HuH-7 (cell line): ENCODE data around the gene DYNC2I2.

ENCODE experiments used
- DNase-seq: peaks from one replicate; pipeline ENCODE4 v3.0.0; 2011; ENCODE audit warnings: low spot score

The DYNC2I2 gene

DNA sequence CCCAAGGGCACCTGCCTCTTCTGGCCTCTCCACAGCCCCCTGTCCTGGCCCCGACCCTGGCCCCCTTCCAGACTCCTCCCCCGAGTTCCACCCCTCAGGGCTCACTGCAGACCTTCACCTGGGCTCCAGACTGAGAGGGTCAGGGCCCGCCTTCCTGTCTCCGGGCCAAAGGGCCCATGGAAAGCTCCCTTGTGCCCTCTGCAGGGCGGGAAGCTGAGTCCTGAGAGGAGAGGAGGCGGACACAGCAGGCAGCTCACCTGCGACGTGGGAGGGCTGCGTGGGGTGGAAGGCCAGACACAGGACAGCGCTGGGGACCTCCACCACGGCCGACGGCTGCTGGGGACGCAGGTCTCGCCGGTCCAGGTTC lies 20.6 kb downstream of the DYNC2I2 start:
- DNase-seq: peak; percentile 83

- peak; percentile 95 for DNase-seq
Measured at GRCh38 chr9:128635266-128636023, 21.2 kb downstream of the DYNC2I2 start.

- no peak for DNase-seq
Measured at GRCh38 chr9:128634651-128635262, 21.9 kb downstream of the DYNC2I2 start.

DNA sequence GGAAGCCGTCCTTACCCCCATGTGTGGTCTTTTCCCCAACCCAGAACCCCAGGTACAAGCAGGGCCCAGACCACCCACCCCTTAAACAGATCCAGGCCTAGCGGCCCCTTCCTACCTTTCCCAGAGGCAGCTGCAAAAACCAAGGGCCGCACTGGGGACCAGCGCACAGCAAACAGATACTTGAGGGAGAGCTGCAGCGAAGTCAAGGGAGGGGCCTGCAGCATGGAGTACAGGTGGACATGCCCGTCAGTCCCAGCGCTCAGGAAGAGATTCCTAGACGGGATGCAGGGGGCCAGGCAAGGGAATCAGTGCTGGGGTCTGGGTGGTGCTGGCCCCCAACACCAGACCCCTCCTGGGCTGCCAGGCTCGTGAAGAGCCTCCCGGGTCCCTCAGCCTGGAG lies 22.5 kb downstream of the DYNC2I2 start:
- DNase-seq: no peak

DNA sequence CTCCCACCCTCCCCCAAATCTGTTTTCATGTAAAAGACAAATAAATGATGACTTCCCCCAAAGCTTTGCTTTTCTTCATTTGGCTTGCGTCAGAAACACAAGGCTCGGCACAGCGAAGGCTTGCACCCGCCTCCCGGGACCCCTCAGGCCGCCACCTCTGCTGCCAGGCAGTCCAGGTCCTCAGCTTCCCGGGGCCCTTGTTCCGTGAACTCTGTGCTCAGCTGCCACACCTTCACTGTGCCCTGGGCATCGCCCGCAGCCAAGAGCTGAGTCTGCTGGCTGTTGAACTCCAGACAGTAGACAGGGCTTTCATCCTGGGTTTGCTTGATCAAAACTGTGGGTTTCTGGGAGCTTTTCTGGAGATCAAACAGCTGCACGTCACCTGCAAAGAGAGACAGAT lies 23.0 kb downstream of the DYNC2I2 start:
- no peak for DNase-seq

- no peak for DNase-seq
Measured at GRCh38 chr9:128633057-128633456, 23.6 kb downstream of the DYNC2I2 start.

DNA sequence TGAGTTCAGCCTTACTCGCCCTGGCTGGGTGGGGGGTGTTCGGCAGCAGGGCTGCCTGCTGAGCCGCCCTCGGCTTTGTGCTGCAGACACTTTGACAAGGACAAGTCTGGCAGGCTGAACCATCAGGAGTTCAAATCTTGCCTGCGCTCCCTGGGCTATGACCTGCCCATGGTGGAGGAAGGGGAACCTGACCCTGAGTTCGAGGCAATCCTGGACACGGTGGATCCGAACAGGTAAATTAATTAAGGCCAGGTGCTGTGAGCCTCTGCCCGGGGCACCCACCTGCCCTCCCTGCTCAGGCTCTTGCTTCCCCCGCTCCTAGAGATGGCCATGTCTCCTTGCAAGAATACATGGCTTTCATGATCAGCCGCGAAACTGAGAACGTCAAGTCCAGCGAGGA lies 24.2 kb downstream of the DYNC2I2 start:
- DNase-seq: no peak

DNA sequence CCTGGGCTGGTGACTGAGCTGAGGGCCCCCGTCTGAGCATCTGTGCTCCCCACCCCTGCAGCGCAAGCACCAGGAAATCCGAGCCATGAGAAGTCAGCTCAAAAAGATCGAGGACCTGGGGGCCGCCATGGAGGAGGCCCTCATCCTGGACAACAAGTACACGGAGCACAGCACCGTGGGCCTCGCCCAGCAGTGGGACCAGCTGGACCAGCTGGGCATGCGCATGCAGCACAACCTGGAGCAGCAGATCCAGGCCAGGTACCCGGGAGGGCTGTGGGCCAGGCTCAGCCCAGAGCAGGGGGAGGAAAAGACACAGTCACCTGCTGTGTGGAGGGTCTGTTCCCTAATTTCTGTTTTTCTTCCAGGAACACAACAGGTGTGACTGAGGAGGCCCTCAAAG lies 24.6 kb downstream of the DYNC2I2 start:
- DNase-seq: no peak

DNA sequence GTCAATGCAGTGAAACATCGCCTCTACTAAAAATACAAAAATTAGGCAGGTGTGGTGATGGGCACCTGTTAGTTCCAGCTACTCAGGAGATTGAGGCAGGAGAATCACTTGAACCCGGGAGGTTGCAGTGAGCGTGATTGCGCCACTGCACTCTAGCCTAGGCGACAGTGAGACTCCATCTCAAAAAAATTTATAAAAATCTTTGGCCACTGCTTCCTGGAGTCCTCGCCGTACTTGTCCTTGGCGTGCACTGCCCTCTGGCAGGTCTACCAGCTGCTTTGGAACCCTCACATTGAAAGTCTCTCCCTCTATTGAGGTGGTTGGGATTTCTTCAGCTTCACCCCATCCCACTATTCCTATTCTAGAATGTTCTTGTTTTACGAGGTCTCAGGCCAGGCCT lies 25.0 kb downstream of the DYNC2I2 start:
- DNase-seq: no peak

DNA sequence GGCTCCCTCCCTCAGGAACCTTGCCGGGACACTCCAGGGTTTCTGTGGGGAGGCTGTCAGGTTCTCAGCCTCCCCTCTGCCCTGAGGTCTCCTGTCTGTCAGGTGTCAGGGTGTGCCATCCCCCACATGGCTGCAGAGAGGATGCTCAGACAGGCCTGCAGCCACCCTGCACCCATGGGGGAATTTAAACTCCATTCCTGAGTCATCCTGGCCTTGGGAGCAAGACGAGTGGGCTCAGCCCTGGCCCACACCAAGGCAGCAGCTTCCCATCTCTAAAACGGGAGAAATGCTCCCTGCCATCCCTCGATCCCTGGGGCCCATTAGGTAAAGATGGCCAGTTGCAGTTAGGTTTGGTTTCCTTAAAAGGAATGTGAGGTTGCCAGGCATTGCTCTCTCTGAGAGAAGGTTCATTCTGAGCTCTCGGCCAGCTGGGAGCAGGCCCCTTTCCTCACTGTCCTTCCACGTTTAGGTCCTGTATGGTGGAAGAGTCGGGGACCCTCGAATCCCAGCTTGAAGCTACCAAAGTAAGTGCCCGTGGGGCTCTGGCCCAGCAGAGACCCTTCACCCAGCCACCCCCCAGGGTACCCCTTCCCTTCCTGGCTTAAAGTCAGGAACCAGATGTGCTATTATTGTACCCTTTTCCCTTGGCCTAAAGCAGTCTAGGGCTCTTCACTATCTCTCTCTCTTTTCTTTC lies 26.6 kb downstream of the DYNC2I2 start:
- no peak for DNase-seq

DNA sequence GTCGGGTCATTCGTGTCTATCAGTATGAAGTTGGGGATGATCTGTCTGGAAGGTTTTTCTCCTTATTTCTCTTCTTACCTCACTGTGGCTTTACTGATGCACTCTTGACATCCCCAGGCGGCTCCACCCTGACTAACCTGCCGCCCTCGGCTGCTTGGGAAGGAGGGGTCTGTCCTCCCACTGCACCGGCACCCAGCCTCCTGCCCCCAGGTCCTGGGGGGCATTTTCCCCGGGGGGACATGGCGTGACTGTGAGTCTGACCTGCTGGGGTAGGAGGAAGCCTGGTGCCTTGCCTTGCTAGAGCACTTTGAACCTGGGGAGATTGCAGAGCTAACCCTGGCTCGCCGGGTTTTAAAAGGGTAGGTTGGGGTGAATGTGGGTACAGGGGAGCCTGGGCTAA lies 27.5 kb downstream of the DYNC2I2 start:
- no peak for DNase-seq

DNA sequence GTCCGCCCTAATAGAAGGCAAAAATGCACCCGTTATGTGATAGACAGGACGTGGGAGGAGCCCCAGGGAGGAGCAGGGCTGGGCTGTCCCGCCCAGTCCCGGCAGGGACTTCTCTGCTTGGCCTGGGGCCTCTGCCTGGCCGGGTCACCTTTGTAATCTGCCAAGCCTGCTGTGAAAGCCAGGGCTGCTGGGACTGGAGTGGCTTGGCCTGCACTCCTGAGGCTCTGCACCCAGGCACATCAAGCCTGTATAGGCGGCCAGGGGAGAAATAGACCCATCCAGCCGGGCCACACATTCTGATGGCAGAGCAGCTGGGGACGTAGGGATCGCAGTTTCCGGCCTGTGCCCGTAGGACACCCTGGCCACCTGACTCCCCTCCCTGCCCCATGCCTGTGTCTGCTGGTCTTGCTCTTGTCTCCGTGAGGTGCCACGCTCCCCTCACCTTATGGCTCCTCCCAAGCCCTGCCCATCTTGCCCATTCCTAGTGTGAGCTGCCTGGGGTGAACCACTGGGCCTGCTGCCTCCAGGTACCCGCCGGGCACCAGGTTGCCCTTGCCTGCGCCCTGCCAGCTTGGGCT lies 28.1 kb downstream of the DYNC2I2 start:
- no peak for DNase-seq

DNA sequence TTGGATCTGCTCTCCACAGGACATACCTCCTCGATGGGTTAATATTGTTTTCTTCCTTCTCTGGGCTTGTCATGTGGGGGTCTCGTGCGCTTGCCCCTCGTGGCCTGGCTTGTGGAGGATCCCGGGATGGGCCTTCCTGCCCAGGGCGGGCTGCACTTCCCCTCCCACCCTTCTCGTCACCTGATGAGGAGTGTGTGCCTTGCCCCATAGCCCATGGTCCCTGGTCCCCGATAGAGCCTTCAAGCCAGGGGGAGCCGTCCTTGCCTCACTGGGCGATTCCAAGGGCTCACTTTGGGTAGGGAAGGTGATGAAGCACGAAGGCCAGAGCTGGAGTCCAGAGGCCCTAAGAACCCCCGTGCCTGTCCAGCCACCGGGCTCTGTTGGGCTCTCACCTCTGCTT lies 28.7 kb downstream of the DYNC2I2 start:
- no peak for DNase-seq

DNA sequence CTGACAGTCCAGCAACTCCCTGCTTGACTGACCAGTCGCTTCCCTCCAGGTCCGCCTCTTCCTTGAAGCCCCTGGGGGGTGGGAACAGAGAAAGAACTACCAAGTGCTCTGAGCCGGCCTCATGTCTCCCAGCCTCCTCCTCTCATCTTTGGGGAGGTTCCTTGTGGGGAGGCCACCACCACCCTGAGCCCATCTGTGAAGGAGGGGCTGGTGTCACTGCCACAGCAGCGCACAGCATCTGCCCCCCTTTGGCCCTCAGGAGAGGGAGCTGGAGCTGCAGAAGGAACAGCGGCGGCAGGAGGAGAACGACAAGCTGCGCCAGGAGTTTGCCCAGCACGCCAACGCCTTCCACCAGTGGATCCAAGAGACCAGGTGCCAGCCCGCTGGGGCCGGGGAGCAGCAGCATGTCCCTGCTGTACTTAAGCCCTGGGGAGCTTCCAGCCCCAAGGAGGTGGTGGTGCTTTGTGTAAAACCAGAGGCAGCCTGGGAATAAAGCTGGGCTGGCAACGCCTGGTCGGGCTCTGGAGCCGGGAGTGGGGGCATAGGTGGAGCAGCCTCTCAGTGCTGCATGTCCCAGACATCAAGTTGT lies 29.4 kb downstream of the DYNC2I2 start:
- no peak for DNase-seq

DNA sequence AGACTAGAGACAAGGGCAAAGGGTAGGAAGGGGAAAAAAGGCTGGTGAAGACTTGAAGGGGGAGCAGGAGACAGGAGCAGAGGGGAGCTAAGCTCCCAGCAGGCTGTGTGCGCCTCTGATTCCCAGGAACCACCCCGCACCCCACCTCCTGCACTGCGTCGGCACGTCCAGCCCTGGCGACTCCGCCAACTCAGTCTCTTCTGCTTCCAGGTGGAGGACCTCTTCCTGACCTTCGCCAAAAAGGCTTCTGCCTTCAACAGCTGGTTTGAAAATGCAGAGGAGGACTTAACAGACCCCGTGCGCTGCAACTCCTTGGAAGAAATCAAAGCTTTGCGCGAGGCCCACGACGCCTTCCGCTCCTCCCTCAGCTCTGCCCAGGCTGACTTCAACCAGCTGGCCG lies 30.5 kb downstream of the DYNC2I2 start:
- DNase-seq: no peak

- DNase-seq: no peak
Measured at GRCh38 chr9:128625391-128626146, 31.1 kb downstream of the DYNC2I2 start.

DNA sequence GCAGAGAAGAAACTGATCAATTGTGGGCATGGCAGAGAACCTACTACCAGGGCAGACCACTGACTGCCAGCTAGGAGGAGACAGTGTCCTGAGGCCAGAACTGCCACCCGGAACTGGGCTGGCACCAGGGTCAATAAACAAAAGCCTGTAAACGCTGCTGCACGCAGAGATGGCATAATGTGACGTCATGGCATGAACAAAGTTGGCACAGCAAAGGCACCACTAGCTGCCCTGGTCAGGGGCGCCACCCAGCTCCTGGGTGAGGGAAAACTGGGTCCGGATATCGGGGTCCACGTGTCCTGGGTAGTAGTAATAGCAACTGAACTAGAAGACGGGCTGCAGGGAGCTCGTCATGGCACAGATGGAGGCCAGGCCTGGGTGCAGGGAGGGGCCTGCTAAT lies 32.1 kb downstream of the DYNC2I2 start:
- DNase-seq: no peak

GRCh38 chr9:128621730-128622455 lies 34.8 kb downstream of the DYNC2I2 start:
- no peak for DNase-seq

DNA sequence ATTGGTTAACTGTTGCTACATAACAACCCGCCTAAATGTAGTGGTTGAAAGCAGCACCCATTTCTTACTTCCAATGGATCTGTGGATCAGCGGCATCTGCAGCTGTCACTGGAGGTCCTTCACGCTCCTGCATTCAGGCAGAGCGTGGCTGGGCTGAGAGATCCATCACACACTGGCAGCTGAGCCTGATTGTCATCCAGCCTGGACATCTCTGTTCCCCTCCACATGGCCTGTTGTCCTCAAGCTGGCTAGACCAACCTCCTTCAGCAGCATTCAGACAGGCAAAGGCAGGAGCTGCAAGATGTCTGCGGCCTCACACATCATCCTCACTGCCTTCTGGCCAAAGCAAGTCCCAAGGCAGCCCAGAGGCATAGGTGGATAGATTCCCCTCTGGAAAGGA lies 36.9 kb downstream of the DYNC2I2 start:
- no peak for DNase-seq

DNA sequence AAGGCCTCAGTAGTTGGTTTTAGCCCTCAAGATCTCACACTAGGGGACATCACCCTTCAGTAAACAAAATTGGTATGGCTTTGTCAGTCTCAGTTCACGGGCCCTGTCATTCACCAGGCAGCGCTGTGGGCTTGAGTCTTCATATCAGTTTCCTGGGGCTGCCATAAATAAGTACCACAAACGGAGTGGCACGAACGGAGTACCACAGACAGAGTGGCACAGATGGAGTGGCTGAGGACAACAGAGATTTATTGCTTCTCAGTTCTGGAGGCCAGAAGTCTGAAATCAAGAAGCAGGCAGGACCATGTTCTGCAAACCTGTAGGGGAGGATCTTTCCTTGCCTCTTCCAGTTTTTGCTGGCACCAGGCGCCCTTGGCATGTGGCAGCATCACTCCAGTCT lies 37.5 kb downstream of the DYNC2I2 start:
- no peak for DNase-seq

DNA sequence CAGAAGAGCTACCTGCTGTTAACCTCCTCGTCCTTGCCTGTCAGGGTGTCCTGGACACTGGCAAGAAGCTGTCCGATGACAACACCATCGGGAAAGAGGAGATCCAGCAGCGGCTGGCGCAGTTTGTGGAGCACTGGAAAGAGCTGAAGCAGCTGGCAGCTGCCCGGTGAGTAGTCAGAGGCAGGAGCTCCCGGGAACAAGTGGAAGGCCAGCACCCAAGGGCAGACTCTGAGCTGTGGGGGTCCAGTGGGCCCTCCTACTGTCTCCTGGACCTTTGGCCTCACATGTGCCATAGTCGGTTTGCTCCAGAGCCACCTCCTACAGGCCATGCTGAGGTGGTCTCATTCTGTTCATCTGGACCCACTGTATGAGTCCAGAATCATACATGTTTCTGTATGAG lies 38.7 kb downstream of the DYNC2I2 start:
- no peak for DNase-seq
